Raji (cell line): ENCODE results near the gene DDI1.

ENCODE experiments used
- POLR2A ChIP-seq: IDR thresholded peaks from 2 replicates; pipeline ENCODE4 v1.6.1; 2011; ENCODE audit warnings: low read depth, low read length, control low read depth; ENCODE audit not compliant: insufficient read depth

DDI1 gene

GRCh38 chr11:104036588-104036987, at the start of gene DDI1:
TSS of gene DDI1 (plus strand) at chr11:104036640. CDS start at chr11:104036823, 183 bp downstream.
- TF ChIP-seq POLR2A, result no peak

- TF ChIP-seq POLR2A, result no peak
Observed at GRCh38 chr11:103987629-103988594, 48.5 kb upstream of the DDI1 start.

- no peak for TF ChIP-seq POLR2A
Observed at GRCh38 chr11:103988595-103988969, 47.9 kb upstream of the DDI1 start.

GRCh38 chr11:103993507-103993906, 42.9 kb upstream of the DDI1 start:
- TF ChIP-seq POLR2A, result no peak

GRCh38 chr11:103994094-103994493, 42.3 kb upstream of the DDI1 start:
- no peak for TF ChIP-seq POLR2A

GRCh38 chr11:103994518-103994917, 41.9 kb upstream of the DDI1 start:
- no peak for TF ChIP-seq POLR2A

GRCh38 chr11:103995896-103996295, 40.5 kb upstream of the DDI1 start:
- no peak for TF ChIP-seq POLR2A

- no peak for TF ChIP-seq POLR2A
Observed at GRCh38 chr11:103997082-103997481, 39.4 kb upstream of the DDI1 start.

GRCh38 chr11:103998826-103999508, 37.5 kb upstream of the DDI1 start:
- no peak for TF ChIP-seq POLR2A

GRCh38 chr11:104000798-104001197, 35.6 kb upstream of the DDI1 start:
- TF ChIP-seq POLR2A, result no peak

- TF ChIP-seq POLR2A, result no peak
Observed at GRCh38 chr11:104001561-104002056, 34.8 kb upstream of the DDI1 start.

- no peak for TF ChIP-seq POLR2A
Observed at GRCh38 chr11:104003491-104003890, 32.9 kb upstream of the DDI1 start.

- TF ChIP-seq POLR2A, result no peak
Observed at GRCh38 chr11:104005234-104005855, 31.1 kb upstream of the DDI1 start.

GRCh38 chr11:104009744-104010143, 26.7 kb upstream of the DDI1 start:
- TF ChIP-seq POLR2A, result no peak

- TF ChIP-seq POLR2A, result no peak
Observed at GRCh38 chr11:104011044-104011443, 25.4 kb upstream of the DDI1 start.
